AG10803 (cell line): ENCODE results near the gene ADSS2.

Experiments used
- DNase-seq: peaks from one replicate; pipeline ENCODE4 v3.0.0; 2010; ENCODE audit warnings: low read depth
- H3K4me3 ChIP-seq: 2 replicates; pipeline ENCODE4 v1.5.1; 2011; ENCODE audit warnings: mild to moderate bottlenecking, low read length, control low read depth
- CTCF ChIP-seq: conservative IDR thresholded peaks from 2 replicates; pipeline ENCODE4 v1.5.1; 2011; ENCODE audit warnings: mild to moderate bottlenecking, low read length, control low read depth, inconsistent platforms

ADSS2 gene

GRCh38 chr1:244395965-244396364 is 55.7 kb downstream of the ADSS2 start:
- DNase-seq = no peak
- H3K4me3 ChIP-seq = no peak overlapping the region
- no peak for TF ChIP-seq CTCF

GRCh38 chr1:244394826-244395765 is 56.6 kb downstream of the ADSS2 start:
- TF ChIP-seq CTCF = no peak
- H3K4me3 ChIP-seq = no peak overlapping the region
- DNase-seq = no peak

DNA sequence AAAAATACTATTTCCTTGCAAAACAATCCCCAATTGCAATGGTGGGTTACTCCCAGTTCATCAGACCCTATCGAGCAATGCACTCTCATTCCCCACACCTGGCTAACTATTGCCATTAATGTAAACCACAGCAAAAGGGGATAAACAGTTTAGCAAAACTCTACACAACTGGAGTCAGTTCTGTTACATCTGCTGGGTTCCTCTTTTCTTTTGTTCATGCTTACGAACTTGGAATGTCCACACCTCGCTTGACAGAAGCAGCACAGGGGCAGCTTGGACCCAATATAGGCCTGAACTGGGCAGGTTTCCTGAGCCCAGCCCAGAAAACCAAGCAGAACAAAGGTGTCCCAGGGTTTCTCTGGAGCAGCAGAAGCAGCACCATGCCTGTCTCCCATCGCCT is 57.4 kb downstream of the ADSS2 start:
- no peak for DNase-seq
- TF ChIP-seq CTCF = no peak
- H3K4me3 ChIP-seq = no peak overlapping the region

GRCh38 chr1:244393604-244394176 is 58.0 kb downstream of the ADSS2 start:
- no peak overlapping the region for H3K4me3 ChIP-seq
- no peak for TF ChIP-seq CTCF

GRCh38 chr1:244391761-244392160 is 59.9 kb downstream of the ADSS2 start:
- H3K4me3 ChIP-seq = no peak overlapping the region
- no peak for TF ChIP-seq CTCF
- DNase-seq = peak; percentile 11

More at GRCh38 chr1:244393604-244394176, 58.0 kb downstream of the ADSS2 start:
- DNase-seq = no peak

GRCh38 chr1:244388961-244389360 is 62.7 kb downstream of the ADSS2 start:
- peak overlapping the region; percentile 16; the same call in 1 of the 2 replicates for H3K4me3 ChIP-seq
- peak; percentile 9 for DNase-seq
- TF ChIP-seq CTCF = no peak

GRCh38 chr1:244387415-244387814 is 64.3 kb downstream of the ADSS2 start:
- no peak for DNase-seq
- no peak overlapping the region for H3K4me3 ChIP-seq
- TF ChIP-seq CTCF = no peak
